Activated T-cell treated with anti-CD3 and anti-CD28 coated beads, Interleukin-2, amount 50 U/mL, for 24 hours (primary cell): ENCODE data around the gene CALN1.

Experiments
- DNase-seq: peaks from one replicate; pipeline ENCODE4 v3.0.0-alpha.2; 2020
- H3K27ac Mint-ChIP-seq: 2 replicates; pipeline ENCODE4 v1.8.0; 2020; ENCODE audit warnings: mild to moderate bottlenecking, mixed read lengths
- H3K27me3 Mint-ChIP-seq: 2 replicates; pipeline ENCODE4 v1.8.0; 2020; ENCODE audit warnings: mixed read lengths
- H3K36me3 Mint-ChIP-seq: 2 replicates; pipeline ENCODE4 v1.8.0; 2020; ENCODE audit warnings: low read depth, mixed read lengths
- H3K4me1 Mint-ChIP-seq: 2 replicates; pipeline ENCODE4 v1.8.0; 2020; ENCODE audit warnings: low read depth, mixed read lengths
- H3K4me3 Mint-ChIP-seq: 2 replicates; pipeline ENCODE4 v1.8.0; 2020; ENCODE audit warnings: mild to moderate bottlenecking, moderate library complexity, mixed read lengths
- H3K9me3 Mint-ChIP-seq: 2 replicates; pipeline ENCODE4 v1.8.0; 2020; ENCODE audit warnings: mixed read lengths

The CALN1 gene

GRCh38 chr7:71783779-71784178 lies 628.4 kb downstream of the CALN1 start:
- DNase-seq: no peak
- H3K9me3 Mint-ChIP-seq: peaks cover 22% of the 10 kb centered on the region
- H3K4me1 Mint-ChIP-seq: no peaks in the 10 kb centered on the region
- H3K36me3 Mint-ChIP-seq: no peaks in the 10 kb centered on the region
- H3K4me3 Mint-ChIP-seq: no peak overlapping the region
- H3K27ac Mint-ChIP-seq: no peak overlapping the region
- no peaks in the 10 kb centered on the region for H3K27me3 Mint-ChIP-seq

GRCh38 chr7:71782051-71782450 lies 630.1 kb downstream of the CALN1 start:
- Mint-ChIP-seq H3K27me3 (no peaks in the 10 kb centered on the region), H3K27ac (no peak overlapping the region), H3K9me3 (peaks cover 13% of the 10 kb centered on the region), H3K4me3 (no peak overlapping the region), H3K36me3 (no peaks in the 10 kb centered on the region), H3K4me1 (no peaks in the 10 kb centered on the region)
- no peak for DNase-seq

DNA sequence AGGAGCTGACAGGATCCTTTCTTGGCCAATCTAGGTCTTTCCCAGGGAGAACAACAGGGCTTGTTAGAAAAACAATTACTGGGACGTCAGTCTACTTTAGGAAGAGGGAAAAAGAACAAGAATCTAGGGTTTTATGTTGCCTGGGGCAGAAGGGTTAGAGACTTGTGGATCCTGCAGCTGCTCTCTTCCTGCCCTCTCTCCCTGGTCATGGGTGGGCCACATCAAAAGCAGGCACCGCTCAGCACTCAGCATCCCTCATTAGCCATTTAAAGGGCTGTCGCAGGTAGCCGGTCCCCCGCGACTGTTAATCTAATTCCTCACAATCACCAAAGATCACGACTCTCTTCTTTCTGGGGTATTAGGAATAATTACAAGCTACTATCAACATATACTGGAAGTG lies 631.9 kb downstream of the CALN1 start:
- Mint-ChIP-seq H3K4me3 (no peak overlapping the region), H3K27me3 (no peaks in the 10 kb centered on the region), H3K27ac (no peak overlapping the region), H3K36me3 (no peaks in the 10 kb centered on the region), H3K9me3 (peaks cover 2% of the 10 kb centered on the region), H3K4me1 (no peaks in the 10 kb centered on the region)
- no peak for DNase-seq

GRCh38 chr7:71777278-71777677 lies 634.9 kb downstream of the CALN1 start:
- H3K27me3 Mint-ChIP-seq: no peaks in the 10 kb centered on the region
- H3K4me3 Mint-ChIP-seq: no peak overlapping the region
- no peaks in the 10 kb centered on the region for H3K9me3 Mint-ChIP-seq
- DNase-seq: no peak
- H3K4me1 Mint-ChIP-seq: no peaks in the 10 kb centered on the region
- no peaks in the 10 kb centered on the region for H3K36me3 Mint-ChIP-seq
- H3K27ac Mint-ChIP-seq: no peak overlapping the region

GRCh38 chr7:71776726-71777125 lies 635.4 kb downstream of the CALN1 start:
- no peak overlapping the region for H3K27ac Mint-ChIP-seq
- no peak for DNase-seq
- no peaks in the 10 kb centered on the region for H3K9me3 Mint-ChIP-seq
- no peaks in the 10 kb centered on the region for H3K36me3 Mint-ChIP-seq
- no peak overlapping the region for H3K4me3 Mint-ChIP-seq
- no peaks in the 10 kb centered on the region for H3K27me3 Mint-ChIP-seq
- no peaks in the 10 kb centered on the region for H3K4me1 Mint-ChIP-seq

DNA sequence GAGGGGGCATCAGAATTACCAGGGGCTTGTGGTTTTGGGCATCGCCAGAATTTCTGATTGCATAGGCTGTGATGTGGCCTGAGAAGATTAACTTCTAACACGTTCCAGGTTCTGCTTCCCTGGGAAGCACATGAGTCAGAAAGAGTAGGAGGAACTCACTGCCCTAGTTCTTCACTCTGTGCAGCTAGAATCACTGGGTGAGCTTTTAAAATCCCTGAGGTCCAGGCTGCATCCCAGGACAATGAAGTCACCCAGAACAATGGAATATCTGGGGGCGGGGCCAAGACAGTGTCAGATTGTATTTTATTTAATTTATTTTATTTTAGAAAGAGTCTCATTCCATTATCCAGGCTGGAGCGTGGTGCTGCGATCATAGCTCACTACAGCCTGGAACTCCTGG lies 636.5 kb downstream of the CALN1 start:
- Mint-ChIP-seq H3K4me3 (no peak overlapping the region), H3K27me3 (no peaks in the 10 kb centered on the region), H3K4me1 (no peaks in the 10 kb centered on the region), H3K36me3 (no peaks in the 10 kb centered on the region), H3K9me3 (no peaks in the 10 kb centered on the region), H3K27ac (no peak overlapping the region)
- DNase-seq: no peak

DNA sequence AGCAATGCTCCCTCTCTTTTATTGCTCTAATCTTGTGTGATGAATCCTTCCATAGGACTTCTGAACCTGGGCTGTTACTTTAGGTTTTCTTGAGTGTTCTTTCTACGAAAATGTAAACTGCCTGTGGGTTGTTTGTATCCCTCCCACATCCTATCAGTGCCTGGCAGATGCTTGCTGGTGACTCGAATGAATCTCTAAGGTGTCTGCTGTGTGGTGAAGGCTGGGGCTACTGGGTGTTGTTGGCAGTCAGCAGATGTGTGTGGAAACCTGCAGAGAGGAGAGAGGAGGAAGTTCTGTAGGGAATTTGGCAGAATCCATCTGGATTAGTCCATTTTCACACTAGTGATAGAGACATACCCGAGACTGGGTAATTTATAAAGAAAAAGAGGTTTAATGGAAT lies 639.4 kb downstream of the CALN1 start:
- no peak for DNase-seq
- no peaks in the 10 kb centered on the region for H3K9me3 Mint-ChIP-seq
- H3K27me3 Mint-ChIP-seq: no peaks in the 10 kb centered on the region
- H3K27ac Mint-ChIP-seq: no peak overlapping the region
- no peak overlapping the region for H3K4me3 Mint-ChIP-seq
- no peaks in the 10 kb centered on the region for H3K36me3 Mint-ChIP-seq
- H3K4me1 Mint-ChIP-seq: no peaks in the 10 kb centered on the region

- H3K36me3 Mint-ChIP-seq: no peaks in the 10 kb centered on the region
- H3K27ac Mint-ChIP-seq: no peak overlapping the region
- H3K4me1 Mint-ChIP-seq: no peaks in the 10 kb centered on the region
- peaks cover 2% of the 10 kb centered on the region for H3K9me3 Mint-ChIP-seq
- no peak for DNase-seq
- H3K27me3 Mint-ChIP-seq: no peaks in the 10 kb centered on the region
- H3K4me3 Mint-ChIP-seq: no peak overlapping the region
These were observed 641.8 kb downstream of the CALN1 start for GRCh38 chr7:71770269-71770907.

GRCh38 chr7:71769326-71769725 lies 642.8 kb downstream of the CALN1 start:
- Mint-ChIP-seq H3K4me1 (no peaks in the 10 kb centered on the region), H3K4me3 (no peak overlapping the region), H3K36me3 (no peaks in the 10 kb centered on the region), H3K27me3 (no peaks in the 10 kb centered on the region), H3K27ac (no peak overlapping the region), H3K9me3 (peaks cover 2% of the 10 kb centered on the region)
- no peak for DNase-seq

- Mint-ChIP-seq H3K9me3 (peaks cover 2% of the 10 kb centered on the region), H3K4me3 (no peak overlapping the region), H3K36me3 (no peaks in the 10 kb centered on the region), H3K27ac (no peak overlapping the region), H3K27me3 (no peaks in the 10 kb centered on the region), H3K4me1 (no peaks in the 10 kb centered on the region)
- no peak for DNase-seq
These were observed 643.7 kb downstream of the CALN1 start for GRCh38 chr7:71768450-71768849.

DNA sequence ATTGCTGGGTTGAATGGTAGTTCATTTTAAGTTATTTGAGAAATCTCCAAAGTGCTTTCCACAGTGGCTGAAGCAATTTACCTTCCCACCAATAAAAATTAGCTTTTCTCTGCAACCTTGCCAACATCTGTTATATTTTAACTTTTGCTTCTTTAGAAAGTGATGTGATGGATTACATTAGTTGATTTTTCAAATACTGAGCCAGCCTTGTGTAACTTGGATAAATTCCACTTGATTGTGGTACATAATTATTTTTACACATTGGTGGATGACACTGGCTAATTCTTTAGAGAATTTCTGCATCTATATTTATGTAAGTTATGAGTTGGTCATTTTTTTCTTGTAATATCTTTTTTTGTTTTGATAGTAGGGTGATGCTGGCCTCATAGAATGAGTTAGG lies 646.1 kb downstream of the CALN1 start:
- no peaks in the 10 kb centered on the region for H3K27me3 Mint-ChIP-seq
- no peak overlapping the region for H3K4me3 Mint-ChIP-seq
- peaks cover 21% of the 10 kb centered on the region for H3K9me3 Mint-ChIP-seq
- H3K27ac Mint-ChIP-seq: no peak overlapping the region
- no peaks in the 10 kb centered on the region for H3K36me3 Mint-ChIP-seq
- no peak for DNase-seq
- no peaks in the 10 kb centered on the region for H3K4me1 Mint-ChIP-seq

DNA sequence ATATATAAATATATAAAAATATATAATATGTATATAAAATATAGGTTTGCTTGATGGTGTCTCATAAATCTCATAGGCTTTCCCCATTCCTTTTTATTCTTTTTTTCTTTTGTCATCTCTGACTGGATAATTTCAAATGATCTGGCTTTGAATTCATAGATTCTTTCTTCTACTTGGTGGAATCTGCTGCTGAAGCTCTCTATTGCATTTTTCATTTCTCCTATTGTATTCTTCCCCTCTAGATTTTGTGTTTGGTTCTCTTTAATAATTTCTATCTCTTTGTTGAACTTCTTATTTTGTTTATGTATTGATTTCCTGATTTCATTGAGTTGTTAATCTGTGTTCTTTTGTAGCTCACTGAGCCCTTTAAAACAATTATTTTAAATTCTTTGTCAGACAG lies 650.8 kb downstream of the CALN1 start:
- no peaks in the 10 kb centered on the region for H3K4me1 Mint-ChIP-seq
- peaks cover 34% of the 10 kb centered on the region for H3K9me3 Mint-ChIP-seq
- no peak for DNase-seq
- H3K27me3 Mint-ChIP-seq: no peaks in the 10 kb centered on the region
- H3K27ac Mint-ChIP-seq: no peak overlapping the region
- no peaks in the 10 kb centered on the region for H3K36me3 Mint-ChIP-seq
- H3K4me3 Mint-ChIP-seq: no peak overlapping the region

DNA sequence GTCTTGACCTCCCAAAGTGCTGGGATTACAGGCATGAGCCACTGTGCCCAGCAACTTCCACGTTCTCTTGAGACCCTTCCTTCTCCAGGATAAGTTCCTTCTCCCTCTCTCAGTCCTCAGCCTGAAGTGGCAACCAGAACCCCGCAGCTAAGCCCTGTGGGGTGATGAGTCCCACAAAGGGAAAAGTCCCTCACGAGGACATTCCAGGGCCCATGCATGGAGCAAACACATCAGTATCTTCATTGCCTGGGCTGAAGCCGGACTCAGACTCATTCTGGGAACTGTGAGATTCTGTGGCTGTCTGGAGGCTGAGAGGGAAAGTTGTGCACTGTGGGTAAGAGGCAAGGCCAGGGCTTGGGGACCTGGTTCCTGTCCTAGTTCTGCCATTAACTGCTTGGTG lies 657.3 kb downstream of the CALN1 start:
- Mint-ChIP-seq H3K9me3 (peaks cover 11% of the 10 kb centered on the region), H3K4me1 (no peaks in the 10 kb centered on the region), H3K4me3 (no peak overlapping the region), H3K36me3 (no peaks in the 10 kb centered on the region), H3K27ac (no peak overlapping the region), H3K27me3 (peaks cover 34% of the 10 kb centered on the region)
- no peak for DNase-seq

- H3K27me3 Mint-ChIP-seq: peaks cover 34% of the 10 kb centered on the region
- no peaks in the 10 kb centered on the region for H3K36me3 Mint-ChIP-seq
- peaks cover 15% of the 10 kb centered on the region for H3K9me3 Mint-ChIP-seq
- no peak overlapping the region for H3K27ac Mint-ChIP-seq
- H3K4me3 Mint-ChIP-seq: no peak overlapping the region
- DNase-seq: no peak
- no peaks in the 10 kb centered on the region for H3K4me1 Mint-ChIP-seq
These were observed 658.0 kb downstream of the CALN1 start for GRCh38 chr7:71753956-71754664.

DNA sequence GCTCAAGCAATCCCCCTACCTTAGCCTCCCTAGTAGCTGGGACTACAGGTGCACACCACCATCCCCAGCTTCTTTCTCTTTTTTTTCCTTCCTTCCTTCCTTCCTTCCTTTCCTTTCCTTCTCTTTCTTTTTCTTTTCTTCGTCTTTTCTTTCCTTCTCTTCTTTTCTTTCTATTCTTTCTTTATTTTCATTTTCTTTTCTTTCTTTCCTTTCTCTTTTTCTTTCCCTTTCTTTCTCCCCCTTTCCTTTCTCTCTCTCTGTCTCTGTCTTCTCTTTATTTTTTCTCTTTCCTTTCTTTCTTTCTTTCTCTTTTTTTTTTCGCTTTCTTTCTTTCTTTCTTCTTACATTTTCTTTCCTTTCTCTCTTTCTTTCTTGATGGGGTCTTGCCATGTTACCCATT lies 658.9 kb downstream of the CALN1 start:
- Mint-ChIP-seq H3K27ac (no peak overlapping the region), H3K9me3 (peaks cover 14% of the 10 kb centered on the region), H3K4me3 (no peak overlapping the region), H3K4me1 (no peaks in the 10 kb centered on the region), H3K36me3 (no peaks in the 10 kb centered on the region), H3K27me3 (peaks cover 34% of the 10 kb centered on the region)
- no peak for DNase-seq
